GM23338 (cell line): ENCODE results near the gene ADGRL3. TPM values are rescaled to one million over a fixed set of nuclear protein-coding genes. Genes with fewer than 3 reads are reported as not detected.

Experiments used
- ATAC-seq: fragments of 200-7000 bp; cut with Tn5 transposase; 3 replicates; pipeline ENCODE4 v1.9.1; 2020
- DNase-seq: peaks from one replicate; pipeline ENCODE4 v3.0.0-alpha.2; 2015; ENCODE audit warnings: low spot score
- H2AFZ ChIP-seq: fragments of 200-600 bp; sonication (generic); 2 replicates; pipeline ENCODE4 v1.8.0; 2016; ENCODE audit warnings: antibody characterized with exemption, mild to moderate bottlenecking, moderate library complexity
- H3F3A ChIP-seq: fragments of 200-600 bp; sonication (generic); replicated peaks from 2 replicates; pipeline ENCODE4 v1.8.0; 2017; ENCODE audit warnings: antibody characterized with exemption, mixed run types, low read depth
- H3K27ac ChIP-seq: fragments of 200-600 bp; sonication (generic); 2 replicates; pipeline ENCODE4 v1.6.1; 2016; ENCODE audit warnings: low read depth
- H3K27me3 ChIP-seq: fragments of 200-600 bp; sonication (generic); 2 replicates; pipeline ENCODE4 v1.8.0; 2016; ENCODE audit warnings: mild to moderate bottlenecking, mixed run types, moderate library complexity; ENCODE audit not compliant: insufficient read depth
- H3K36me3 ChIP-seq: fragments of 200-600 bp; sonication (generic); 2 replicates; pipeline ENCODE4 v1.8.0; 2016; ENCODE audit warnings: mild to moderate bottlenecking; ENCODE audit not compliant: insufficient read depth
- H3K4me1 ChIP-seq: fragments of 200-600 bp; sonication (generic); 2 replicates; pipeline ENCODE4 v1.8.0; 2016; ENCODE audit warnings: mild to moderate bottlenecking, moderate library complexity; ENCODE audit not compliant: insufficient read depth
- H3K4me2 ChIP-seq: fragments of 200-600 bp; sonication (generic); 2 replicates; pipeline ENCODE4 v1.7.1; 2017; ENCODE audit warnings: mixed run types
- H3K4me3 ChIP-seq: fragments of 200-600 bp; sonication (generic); 2 replicates; pipeline ENCODE4 v1.6.1; 2016; ENCODE audit warnings: mixed run types
- H3K79me2 ChIP-seq: fragments of 200-600 bp; sonication (generic); replicated peaks from 2 replicates; pipeline ENCODE4 v1.8.0; 2017; ENCODE audit warnings: mild to moderate bottlenecking; ENCODE audit not compliant: insufficient read depth
- H3K9me2 ChIP-seq: fragments of 200-600 bp; sonication (generic); 2 replicates; pipeline ENCODE4 v1.8.0; 2017; ENCODE audit not compliant: insufficient read depth
- H4K20me1 ChIP-seq: fragments of 200-600 bp; sonication (generic); replicated peaks from 2 replicates; pipeline ENCODE4 v1.8.0; 2017; ENCODE audit warnings: mild to moderate bottlenecking; ENCODE audit not compliant: insufficient read depth
- H3K27ac Mint-ChIP-seq: 2 replicates; pipeline ENCODE4 v1.8.0; 2020; ENCODE audit warnings: inconsistent platforms, mild to moderate bottlenecking, moderate library complexity, mixed read lengths
- H3K27me3 Mint-ChIP-seq: 3 replicates; pipeline ENCODE4 v1.8.0; 2022; ENCODE audit warnings: low read depth, mild to moderate bottlenecking, moderate library complexity, mixed read lengths, inconsistent platforms; ENCODE audit not compliant: insufficient read depth, poor library complexity
- H3K36me3 Mint-ChIP-seq: 3 replicates; pipeline ENCODE4 v1.8.0; 2021; ENCODE audit warnings: low read depth, mild to moderate bottlenecking, inconsistent platforms, moderate library complexity, mixed read lengths
- H3K4me1 Mint-ChIP-seq: 3 replicates; pipeline ENCODE4 v1.8.0; 2020; ENCODE audit warnings: mild to moderate bottlenecking, inconsistent platforms, mixed read lengths
- H3K4me3 Mint-ChIP-seq: 3 replicates; pipeline ENCODE4 v1.8.0; 2021; ENCODE audit warnings: moderate library complexity, mild to moderate bottlenecking, inconsistent platforms, mixed read lengths
- H3K9me3 Mint-ChIP-seq: 3 replicates; pipeline ENCODE4 v1.8.0; 2020; ENCODE audit warnings: moderate library complexity, mild to moderate bottlenecking, inconsistent platforms, mixed read lengths
- CREB1 ChIP-seq: fragments of 250-450 bp; sonication (Bioruptor Pico); IDR thresholded peaks from 2 replicates; pipeline ENCODE4 v1.5.0; 2020; ENCODE audit warnings: low read depth, mild to moderate bottlenecking, moderate library complexity
- CTCF ChIP-seq, 2 experiments: fragments of 200-600 bp in 1 of 2; sonication (generic) in 1 of 2; conservative IDR thresholded peaks; 2 replicates each; pipeline versions ENCODE4 v1.5.1 to v1.6.1; 2016 to 2017; ENCODE audit warnings: antibody characterized with exemption in 2 of 2, low read depth in 2 of 2, mild to moderate bottlenecking in 2 of 2, moderate library complexity in 1 of 2
- EZH2 ChIP-seq: fragments of 200-600 bp; sonication (generic); IDR thresholded peaks from one replicate; pipeline ENCODE4 v1.8.0; 2017; ENCODE audit warnings: antibody characterized with exemption, mild to moderate bottlenecking, low read depth; ENCODE audit not compliant: unreplicated experiment
- EZH2phosphoT487 ChIP-seq: fragments of 200-600 bp; sonication (generic); IDR thresholded peaks from one replicate; pipeline ENCODE4 v1.8.1; 2018; ENCODE audit warnings: antibody characterized with exemption; ENCODE audit not compliant: unreplicated experiment
- JUNB ChIP-seq: IDR thresholded peaks from one replicate; pipeline ENCODE4 v1.6.1; 2016; ENCODE audit warnings: antibody characterized with exemption; ENCODE audit not compliant: unreplicated experiment
- NANOG ChIP-seq: IDR thresholded peaks from 2 replicates; pipeline ENCODE4 v1.6.1; 2016; ENCODE audit warnings: antibody characterized with exemption, borderline replicate concordance
- POLR2AphosphoS5 ChIP-seq: IDR thresholded peaks from 2 replicates; pipeline ENCODE4 v1.6.1; 2016; ENCODE audit warnings: antibody characterized with exemption, low read depth
- STAT1 ChIP-seq: IDR thresholded peaks from one replicate; pipeline ENCODE4 v1.6.1; 2016; ENCODE audit warnings: antibody characterized with exemption; ENCODE audit not compliant: unreplicated experiment
- ZNF114 ChIP-seq: fragments of 250-450 bp; sonication (Bioruptor Pico); IDR thresholded peaks from 2 replicates; pipeline ENCODE4 v1.5.0; 2020; ENCODE audit warnings: mild to moderate bottlenecking, moderate library complexity
- ZNF331 ChIP-seq: fragments of 250-450 bp; sonication (Bioruptor Pico); IDR thresholded peaks from 2 replicates; pipeline ENCODE4 v1.5.0; 2020; ENCODE audit warnings: low read depth, mild to moderate bottlenecking, moderate library complexity
- polyA plus RNA-seq: library from polyadenylated mRNA; unstranded; fragments of >200 nt; fragmentation: Nextera tagmentation; extraction: Ambion mirVana; gene quantifications from 2 replicates; pipeline ENCODE4 v1.2.1, GENCODE V29; 2016
- total RNA-seq: library from RNA; depleted of rRNA; stranded (reverse); fragments of >200 nt; shearing (Covaris generic); gene quantifications from 2 replicates; pipeline ENCODE4 v1.2.3, GENCODE V29; 2014
- TF ChIP-seq, protein P1 (sequence below): fragments of 250-450 bp; sonication (Bioruptor Pico); IDR thresholded peaks from 2 replicates; pipeline ENCODE4 v1.5.0; 2020; ENCODE audit warnings: mild to moderate bottlenecking, moderate library complexity
- TF ChIP-seq, protein P2 (sequence below): IDR thresholded peaks from one replicate; pipeline ENCODE4 v1.6.1; 2018; ENCODE audit warnings: antibody characterized with exemption; ENCODE audit not compliant: unreplicated experiment
- TF ChIP-seq, protein P3 (sequence below): IDR thresholded peaks from 2 replicates; pipeline ENCODE4 v1.6.1; 2016; ENCODE audit warnings: antibody characterized with exemption

ADGRL3 gene
- total and polyA plus RNA-seq, 2 experiments from 2014 or later = 9.7 to 16.5 TPM

DNA sequence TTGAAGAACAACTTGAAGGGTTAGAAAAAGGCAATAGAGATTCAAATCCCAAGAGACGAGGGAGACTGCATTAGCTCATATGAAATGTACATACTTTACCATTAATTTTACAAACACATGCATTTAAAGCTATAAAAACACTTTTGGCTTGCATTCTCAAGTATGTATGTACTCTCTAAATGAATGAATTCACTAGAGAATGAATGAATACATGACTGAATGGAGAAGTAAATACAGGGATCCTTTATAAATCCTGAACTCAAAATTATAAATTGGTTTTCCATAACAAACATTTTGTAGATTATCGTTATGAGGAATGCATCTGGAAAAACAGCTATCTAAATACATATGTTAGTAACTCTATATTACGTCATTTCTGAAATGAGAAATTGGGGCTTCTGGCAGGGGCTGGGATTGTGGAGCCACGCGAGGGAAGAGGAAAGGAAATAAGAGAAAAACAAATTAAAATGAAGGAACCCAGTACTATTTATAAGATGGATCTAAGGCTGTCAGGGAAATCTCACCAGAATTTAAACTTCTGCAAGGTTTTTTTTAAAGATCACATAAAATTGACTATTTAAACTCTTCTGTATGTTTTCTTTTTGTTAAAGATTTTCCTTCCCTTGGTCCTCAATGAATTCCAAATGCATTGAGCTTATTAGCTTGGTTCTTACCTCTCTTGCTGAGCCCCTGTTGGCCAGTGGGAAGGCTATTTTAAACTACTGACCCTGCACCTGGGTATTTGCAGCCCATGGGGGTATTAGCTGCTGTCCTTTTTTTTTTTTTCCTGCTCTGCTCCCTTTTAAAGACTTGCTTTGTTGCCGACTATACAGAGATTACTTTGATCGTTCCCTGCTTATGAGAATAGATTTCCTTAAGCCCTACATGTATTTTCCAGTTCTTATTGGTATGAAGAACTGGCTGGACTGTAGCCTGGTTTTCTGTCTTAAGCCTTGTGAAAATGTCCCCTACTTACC, 207.8 kb downstream of the ADGRL3 start:
- Histone ChIP-seq H3K79me2 (no peaks in the 10 kb centered on the region), H3K4me3 (no peak overlapping the region), H3K27ac (peak overlapping the region; percentile 74; the same call in 1 of the 2 replicates), H4K20me1 (no peaks in the 10 kb centered on the region), H2AFZ (no peak overlapping the region), H3K27me3 (no peaks in the 10 kb centered on the region), H3K9me2 (peaks cover 2% of the 10 kb centered on the region; the same call in 1 of the 2 replicates), H3F3A (no peaks in the 10 kb centered on the region), H3K36me3 (no peaks in the 10 kb centered on the region), H3K4me1 (peaks cover 22% of the 10 kb centered on the region), H3K4me2 (peak overlapping the region; percentile 1; the same call in 1 of the 2 replicates)
- TF ChIP-seq NANOG (no peak), CTCF (conservative IDR thresholded peaks at IDR 0.05; ENCODE audit: low read depth in 2 of 2) (no peak), EZH2phosphoT487 (no peak), ZNF114 (CRISPR knock-in tag) (no peak), ZNF331 (no peak), CREB1 (no peak), JUNB (no peak), EZH2 (no peak), STAT1 (no peak), POLR2AphosphoS5 (no peak)
- TF ChIP-seq, protein P1, sequence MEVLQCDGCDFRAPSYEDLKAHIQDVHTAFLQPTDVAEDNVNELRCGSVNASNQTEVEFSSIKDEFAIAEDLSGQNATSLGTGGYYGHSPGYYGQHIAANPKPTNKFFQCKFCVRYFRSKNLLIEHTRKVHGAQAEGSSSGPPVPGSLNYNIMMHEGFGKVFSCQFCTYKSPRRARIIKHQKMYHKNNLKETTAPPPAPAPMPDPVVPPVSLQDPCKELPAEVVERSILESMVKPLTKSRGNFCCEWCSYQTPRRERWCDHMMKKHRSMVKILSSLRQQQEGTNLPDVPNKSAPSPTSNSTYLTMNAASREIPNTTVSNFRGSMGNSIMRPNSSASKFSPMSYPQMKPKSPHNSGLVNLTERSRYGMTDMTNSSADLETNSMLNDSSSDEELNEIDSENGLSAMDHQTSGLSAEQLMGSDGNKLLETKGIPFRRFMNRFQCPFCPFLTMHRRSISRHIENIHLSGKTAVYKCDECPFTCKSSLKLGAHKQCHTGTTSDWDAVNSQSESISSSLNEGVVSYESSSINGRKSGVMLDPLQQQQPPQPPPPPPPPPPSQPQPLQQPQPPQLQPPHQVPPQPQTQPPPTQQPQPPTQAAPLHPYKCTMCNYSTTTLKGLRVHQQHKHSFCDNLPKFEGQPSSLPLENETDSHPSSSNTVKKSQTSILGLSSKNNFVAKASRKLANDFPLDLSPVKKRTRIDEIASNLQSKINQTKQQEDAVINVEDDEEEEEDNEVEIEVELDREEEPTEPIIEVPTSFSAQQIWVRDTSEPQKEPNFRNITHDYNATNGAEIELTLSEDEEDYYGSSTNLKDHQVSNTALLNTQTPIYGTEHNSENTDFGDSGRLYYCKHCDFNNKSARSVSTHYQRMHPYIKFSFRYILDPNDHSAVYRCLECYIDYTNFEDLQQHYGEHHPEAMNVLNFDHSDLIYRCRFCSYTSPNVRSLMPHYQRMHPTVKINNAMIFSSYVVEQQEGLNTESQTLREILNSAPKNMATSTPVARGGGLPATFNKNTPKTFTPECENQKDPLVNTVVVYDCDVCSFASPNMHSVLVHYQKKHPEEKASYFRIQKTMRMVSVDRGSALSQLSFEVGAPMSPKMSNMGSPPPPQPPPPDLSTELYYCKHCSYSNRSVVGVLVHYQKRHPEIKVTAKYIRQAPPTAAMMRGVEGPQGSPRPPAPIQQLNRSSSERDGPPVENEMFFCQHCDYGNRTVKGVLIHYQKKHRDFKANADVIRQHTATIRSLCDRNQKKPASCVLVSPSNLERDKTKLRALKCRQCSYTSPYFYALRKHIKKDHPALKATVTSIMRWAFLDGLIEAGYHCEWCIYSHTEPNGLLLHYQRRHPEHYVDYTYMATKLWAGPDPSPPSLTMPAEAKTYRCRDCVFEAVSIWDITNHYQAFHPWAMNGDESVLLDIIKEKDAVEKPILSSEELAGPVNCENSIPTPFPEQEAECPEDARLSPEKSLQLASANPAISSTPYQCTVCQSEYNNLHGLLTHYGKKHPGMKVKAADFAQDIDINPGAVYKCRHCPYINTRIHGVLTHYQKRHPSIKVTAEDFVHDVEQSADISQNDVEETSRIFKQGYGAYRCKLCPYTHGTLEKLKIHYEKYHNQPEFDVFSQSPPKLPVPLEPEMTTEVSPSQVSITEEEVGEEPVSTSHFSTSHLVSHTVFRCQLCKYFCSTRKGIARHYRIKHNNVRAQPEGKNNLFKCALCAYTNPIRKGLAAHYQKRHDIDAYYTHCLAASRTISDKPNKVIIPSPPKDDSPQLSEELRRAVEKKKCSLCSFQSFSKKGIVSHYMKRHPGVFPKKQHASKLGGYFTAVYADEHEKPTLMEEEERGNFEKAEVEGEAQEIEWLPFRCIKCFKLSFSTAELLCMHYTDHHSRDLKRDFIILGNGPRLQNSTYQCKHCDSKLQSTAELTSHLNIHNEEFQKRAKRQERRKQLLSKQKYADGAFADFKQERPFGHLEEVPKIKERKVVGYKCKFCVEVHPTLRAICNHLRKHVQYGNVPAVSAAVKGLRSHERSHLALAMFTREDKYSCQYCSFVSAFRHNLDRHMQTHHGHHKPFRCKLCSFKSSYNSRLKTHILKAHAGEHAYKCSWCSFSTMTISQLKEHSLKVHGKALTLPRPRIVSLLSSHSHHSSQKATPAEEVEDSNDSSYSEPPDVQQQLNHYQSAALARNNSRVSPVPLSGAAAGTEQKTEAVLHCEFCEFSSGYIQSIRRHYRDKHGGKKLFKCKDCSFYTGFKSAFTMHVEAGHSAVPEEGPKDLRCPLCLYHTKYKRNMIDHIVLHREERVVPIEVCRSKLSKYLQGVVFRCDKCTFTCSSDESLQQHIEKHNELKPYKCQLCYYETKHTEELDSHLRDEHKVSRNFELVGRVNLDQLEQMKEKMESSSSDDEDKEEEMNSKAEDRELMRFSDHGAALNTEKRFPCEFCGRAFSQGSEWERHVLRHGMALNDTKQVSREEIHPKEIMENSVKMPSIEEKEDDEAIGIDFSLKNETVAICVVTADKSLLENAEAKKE (CRISPR knock-in tag) = no peak
- TF ChIP-seq, protein P2, sequence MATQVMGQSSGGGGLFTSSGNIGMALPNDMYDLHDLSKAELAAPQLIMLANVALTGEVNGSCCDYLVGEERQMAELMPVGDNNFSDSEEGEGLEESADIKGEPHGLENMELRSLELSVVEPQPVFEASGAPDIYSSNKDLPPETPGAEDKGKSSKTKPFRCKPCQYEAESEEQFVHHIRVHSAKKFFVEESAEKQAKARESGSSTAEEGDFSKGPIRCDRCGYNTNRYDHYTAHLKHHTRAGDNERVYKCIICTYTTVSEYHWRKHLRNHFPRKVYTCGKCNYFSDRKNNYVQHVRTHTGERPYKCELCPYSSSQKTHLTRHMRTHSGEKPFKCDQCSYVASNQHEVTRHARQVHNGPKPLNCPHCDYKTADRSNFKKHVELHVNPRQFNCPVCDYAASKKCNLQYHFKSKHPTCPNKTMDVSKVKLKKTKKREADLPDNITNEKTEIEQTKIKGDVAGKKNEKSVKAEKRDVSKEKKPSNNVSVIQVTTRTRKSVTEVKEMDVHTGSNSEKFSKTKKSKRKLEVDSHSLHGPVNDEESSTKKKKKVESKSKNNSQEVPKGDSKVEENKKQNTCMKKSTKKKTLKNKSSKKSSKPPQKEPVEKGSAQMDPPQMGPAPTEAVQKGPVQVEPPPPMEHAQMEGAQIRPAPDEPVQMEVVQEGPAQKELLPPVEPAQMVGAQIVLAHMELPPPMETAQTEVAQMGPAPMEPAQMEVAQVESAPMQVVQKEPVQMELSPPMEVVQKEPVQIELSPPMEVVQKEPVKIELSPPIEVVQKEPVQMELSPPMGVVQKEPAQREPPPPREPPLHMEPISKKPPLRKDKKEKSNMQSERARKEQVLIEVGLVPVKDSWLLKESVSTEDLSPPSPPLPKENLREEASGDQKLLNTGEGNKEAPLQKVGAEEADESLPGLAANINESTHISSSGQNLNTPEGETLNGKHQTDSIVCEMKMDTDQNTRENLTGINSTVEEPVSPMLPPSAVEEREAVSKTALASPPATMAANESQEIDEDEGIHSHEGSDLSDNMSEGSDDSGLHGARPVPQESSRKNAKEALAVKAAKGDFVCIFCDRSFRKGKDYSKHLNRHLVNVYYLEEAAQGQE = no peak
- TF ChIP-seq, protein P3, sequence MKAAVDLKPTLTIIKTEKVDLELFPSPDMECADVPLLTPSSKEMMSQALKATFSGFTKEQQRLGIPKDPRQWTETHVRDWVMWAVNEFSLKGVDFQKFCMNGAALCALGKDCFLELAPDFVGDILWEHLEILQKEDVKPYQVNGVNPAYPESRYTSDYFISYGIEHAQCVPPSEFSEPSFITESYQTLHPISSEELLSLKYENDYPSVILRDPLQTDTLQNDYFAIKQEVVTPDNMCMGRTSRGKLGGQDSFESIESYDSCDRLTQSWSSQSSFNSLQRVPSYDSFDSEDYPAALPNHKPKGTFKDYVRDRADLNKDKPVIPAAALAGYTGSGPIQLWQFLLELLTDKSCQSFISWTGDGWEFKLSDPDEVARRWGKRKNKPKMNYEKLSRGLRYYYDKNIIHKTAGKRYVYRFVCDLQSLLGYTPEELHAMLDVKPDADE = no peak
- peak overlapping the region; percentile 93 for H3K27ac Mint-ChIP-seq
- ATAC-seq (peak; percentile 85), DNase-seq (peak; percentile 41)
- H3K36me3 Mint-ChIP-seq = no peaks in the 10 kb centered on the region
- H3K4me3 Mint-ChIP-seq = no peak overlapping the region
- no peaks in the 10 kb centered on the region for H3K9me3 Mint-ChIP-seq
- H3K27me3 Mint-ChIP-seq = no peaks in the 10 kb centered on the region
- peaks cover 21% of the 10 kb centered on the region for H3K4me1 Mint-ChIP-seq
